ENCODE results near the gene FAR2. TPM values are rescaled to one million over a fixed set of nuclear protein-coding genes. Genes with fewer than 3 reads are reported as not detected.

Gene FAR2
- total and polyA plus RNA-seq, 4 donors: 1.9 to 12.2 (median 9.9) TPM

Other genes starting within 250 kb of the FAR2 start
- 10 to 100 TPM; 63.9 to 65.3 TPM for gene ERGIC2, start 231.9 kb downstream of the FAR2 start, total RNA-seq
- 100 to 1,000 TPM in 1 of 2 donors, 10 to 100 TPM in 1; 64.8 to 118 TPM for gene ERGIC2, start 231.9 kb downstream of the FAR2 start, polyA plus RNA-seq